ENCODE data around the gene ZFY.
A peak's percentile ranks its signal among the peaks of the same experiment; 100 is the strongest.
"Not testable (repeated sequence)": the region's sequence is repeated elsewhere in the genome, so short reads cannot be mapped to it uniquely, and the experiment has no call there.

The ZFY gene

GRCh38 chrY:2954735-2955134 is 19.6 kb downstream of the ZFY start:
- Mint-ChIP-seq H3K27me3 (no peaks in the 10 kb centered on the region), H3K4me1 (peaks cover 55% of the 10 kb centered on the region), H3K4me3 (no peak overlapping the region), H3K36me3 (peaks cover 11% of the 10 kb centered on the region), H3K9me3 (no peaks in the 10 kb centered on the region), H3K27ac (no peak overlapping the region)

GRCh38 chrY:2955561-2955960 is 20.4 kb downstream of the ZFY start:
- H3K4me1 Mint-ChIP-seq = peaks cover 55% of the 10 kb centered on the region
- H3K9me3 Mint-ChIP-seq = no peaks in the 10 kb centered on the region
- peaks cover 14% of the 10 kb centered on the region for H3K36me3 Mint-ChIP-seq
- H3K27me3 Mint-ChIP-seq = no peaks in the 10 kb centered on the region
- H3K27ac Mint-ChIP-seq = no peak overlapping the region
- no peak overlapping the region for H3K4me3 Mint-ChIP-seq

- Mint-ChIP-seq H3K9me3 (no peaks in the 10 kb centered on the region), H3K4me1 (peaks cover 48% of the 10 kb centered on the region), H3K27me3 (no peaks in the 10 kb centered on the region), H3K36me3 (peaks cover 8% of the 10 kb centered on the region), H3K27ac (no peak overlapping the region), H3K4me3 (no peak overlapping the region)
Observed at GRCh38 chrY:2962061-2962460, 26.9 kb downstream of the ZFY start.

DNA sequence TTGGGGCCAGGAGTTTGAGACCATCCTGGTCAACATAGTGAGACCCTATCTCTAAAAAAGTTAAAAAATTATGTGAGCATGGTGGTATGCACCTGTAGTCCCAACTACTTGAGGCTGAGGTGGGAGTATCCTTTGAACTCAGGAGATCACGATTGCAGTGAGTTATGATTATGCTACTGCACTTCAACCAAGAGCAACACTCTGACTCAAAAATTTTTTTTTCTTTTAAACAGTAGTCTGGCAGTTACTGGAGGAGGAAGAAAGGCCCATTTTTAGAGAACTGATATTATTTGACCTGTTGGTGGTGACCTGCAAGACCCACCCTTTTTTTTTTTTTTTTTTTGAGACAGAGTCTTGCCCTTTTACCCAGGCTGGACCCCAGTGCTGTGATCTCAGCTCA is 29.6 kb downstream of the ZFY start:
- no peak overlapping the region for H3K4me3 Mint-ChIP-seq
- peaks cover 53% of the 10 kb centered on the region for H3K4me1 Mint-ChIP-seq
- no peaks in the 10 kb centered on the region for H3K27me3 Mint-ChIP-seq
- peaks cover 8% of the 10 kb centered on the region for H3K36me3 Mint-ChIP-seq
- no peak overlapping the region for H3K27ac Mint-ChIP-seq
- no peaks in the 10 kb centered on the region for H3K9me3 Mint-ChIP-seq

- Mint-ChIP-seq H3K36me3 (peaks cover 6% of the 10 kb centered on the region), H3K4me1 (peaks cover 55% of the 10 kb centered on the region), H3K27me3 (no peaks in the 10 kb centered on the region), H3K4me3 (no peak overlapping the region), H3K27ac (no peak overlapping the region), H3K9me3 (no peaks in the 10 kb centered on the region)
Observed at GRCh38 chrY:2965629-2966028, 30.4 kb downstream of the ZFY start.

DNA sequence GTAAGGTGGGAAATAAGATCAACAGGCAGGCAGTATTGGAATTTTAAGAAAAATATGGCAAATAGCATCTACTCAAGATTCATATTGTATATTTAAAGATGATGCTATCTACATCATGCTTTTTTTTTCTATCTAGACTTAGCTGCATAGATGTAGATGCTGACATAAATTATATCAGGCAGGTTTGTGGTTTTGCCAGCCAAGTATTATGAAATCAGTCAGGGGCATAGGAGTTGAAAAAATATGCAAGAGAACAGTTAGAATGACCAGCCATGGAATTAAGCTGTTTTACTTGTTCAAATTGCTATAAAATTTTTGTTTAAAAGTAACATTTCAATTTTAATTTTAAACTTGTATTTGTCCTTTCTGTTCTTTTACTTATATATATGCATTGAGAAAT is 34.4 kb downstream of the ZFY start:
- Mint-ChIP-seq H3K36me3 (peaks cover 8% of the 10 kb centered on the region), H3K27ac (no peak overlapping the region), H3K27me3 (no peaks in the 10 kb centered on the region), H3K4me1 (peaks cover 51% of the 10 kb centered on the region), H3K9me3 (no peaks in the 10 kb centered on the region), H3K4me3 (no peak overlapping the region)

DNA sequence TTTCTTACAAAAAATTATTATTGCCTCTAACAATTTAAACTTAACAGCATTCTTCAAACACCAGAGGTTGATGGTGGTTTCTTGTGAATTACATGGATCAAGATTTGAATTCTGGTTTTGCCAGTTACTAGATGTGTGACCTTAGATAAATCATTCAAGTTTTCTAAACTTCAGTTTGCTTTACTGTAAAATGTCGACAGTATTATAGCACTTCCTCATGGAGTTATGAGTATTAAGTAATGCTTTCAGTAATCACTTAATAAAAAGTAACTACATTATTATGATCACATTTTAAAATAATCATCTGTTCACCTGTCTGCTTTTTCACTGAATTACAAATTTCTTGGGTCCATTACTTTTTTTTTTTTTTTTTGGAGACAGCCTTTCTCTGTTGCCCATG is 37.5 kb downstream of the ZFY start:
- H3K36me3 Mint-ChIP-seq = peaks cover 5% of the 10 kb centered on the region

GRCh38 chrY:2973110-2973751 is 38.0 kb downstream of the ZFY start:
- H3K27ac Mint-ChIP-seq = peak overlapping the region; percentile 18
- no peaks in the 10 kb centered on the region for H3K9me3 Mint-ChIP-seq
- peaks cover 36% of the 10 kb centered on the region for H3K4me1 Mint-ChIP-seq
- H3K4me3 Mint-ChIP-seq = no peak overlapping the region
- peaks cover 5% of the 10 kb centered on the region for H3K36me3 Mint-ChIP-seq
- H3K27me3 Mint-ChIP-seq = no peaks in the 10 kb centered on the region

More for the DNA sequence above, 37.5 kb downstream of the ZFY start:
- Mint-ChIP-seq H3K27me3 (no peaks in the 10 kb centered on the region), H3K27ac (no peak overlapping the region), H3K9me3 (no peaks in the 10 kb centered on the region), H3K4me3 (no peak overlapping the region), H3K4me1 (peaks cover 36% of the 10 kb centered on the region)

GRCh38 chrY:2979283-2979682 is 44.1 kb downstream of the ZFY start:
- H3K4me1 Mint-ChIP-seq = no peaks in the 10 kb centered on the region
- no peak overlapping the region for H3K27ac Mint-ChIP-seq

GRCh38 chrY:2984491-2984890 is 49.3 kb downstream of the ZFY start:
- Mint-ChIP-seq H3K4me1 (no peaks in the 10 kb centered on the region), H3K27me3 (no peaks in the 10 kb centered on the region), H3K4me3 (no peak overlapping the region), H3K36me3 (no peaks in the 10 kb centered on the region), H3K27ac (no peak overlapping the region), H3K9me3 (no peaks in the 10 kb centered on the region)

More at GRCh38 chrY:2979283-2979682, 44.1 kb downstream of the ZFY start:
- Mint-ChIP-seq H3K36me3 (peaks cover 3% of the 10 kb centered on the region), H3K4me3 (no peak overlapping the region), H3K27me3 (no peaks in the 10 kb centered on the region), H3K9me3 (no peaks in the 10 kb centered on the region)

- not testable (repeated sequence) for H3K4me3 Mint-ChIP-seq, H3K36me3 Mint-ChIP-seq, H3K27ac Mint-ChIP-seq, H3K4me1 Mint-ChIP-seq, H3K9me3 Mint-ChIP-seq, H3K27me3 Mint-ChIP-seq
Observed at GRCh38 chrY:2987178-2987577, 52.0 kb downstream of the ZFY start.

GRCh38 chrY:2997369-2997768 is 62.2 kb downstream of the ZFY start:
- H3K27ac Mint-ChIP-seq, H3K9me3 Mint-ChIP-seq, H3K36me3 Mint-ChIP-seq, H3K27me3 Mint-ChIP-seq, H3K4me3 Mint-ChIP-seq: not testable (repeated sequence)
- peaks cover 20% of the 10 kb centered on the region for H3K4me1 Mint-ChIP-seq

- H3K4me1 Mint-ChIP-seq = peaks cover 57% of the 10 kb centered on the region
Observed at GRCh38 chrY:3002190-3002589, 67.0 kb downstream of the ZFY start.

DNA sequence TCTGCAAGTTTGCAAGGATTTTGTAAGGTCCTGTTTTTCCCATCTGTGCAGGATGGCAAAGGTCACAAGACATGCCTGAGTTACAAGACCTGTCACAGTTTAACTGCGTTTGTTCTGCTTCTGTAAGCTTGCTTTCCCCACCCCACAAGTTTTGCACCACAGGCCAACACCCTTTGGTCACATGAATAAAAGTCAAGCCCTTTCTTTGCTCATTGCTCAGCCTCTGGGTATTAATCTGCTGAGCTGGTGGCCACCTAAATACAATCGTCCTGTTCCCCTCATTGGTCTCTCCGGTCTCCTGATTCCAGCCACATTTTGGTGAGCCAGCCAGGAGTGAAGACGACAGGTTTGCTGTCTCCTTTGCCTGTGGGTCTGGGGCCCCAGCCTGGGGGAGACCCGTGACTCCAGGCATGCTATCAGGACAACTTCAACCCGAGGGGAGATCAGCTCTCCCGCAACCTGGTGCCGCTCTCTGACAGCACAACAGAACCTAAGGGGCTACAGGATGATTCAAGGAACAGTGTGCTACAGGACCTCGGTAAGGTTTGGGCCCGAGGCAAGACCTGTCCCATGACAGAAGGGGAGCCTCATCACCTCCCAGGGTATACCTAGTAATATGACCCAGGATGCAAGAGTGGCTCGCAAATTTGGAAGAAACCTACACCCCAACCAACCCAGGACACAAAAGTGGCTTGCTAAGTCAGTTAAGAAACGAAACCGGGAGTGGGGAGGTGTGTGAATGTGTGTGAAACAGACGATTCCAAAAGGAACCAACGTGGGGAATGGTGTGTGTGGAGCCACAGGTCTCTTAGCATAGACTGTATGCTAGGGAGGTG is 67.7 kb downstream of the ZFY start:
- Mint-ChIP-seq H3K4me1 (peaks cover 60% of the 10 kb centered on the region), H3K27me3 (no peaks in the 10 kb centered on the region), H3K4me3 (peak overlapping the region; percentile 88), H3K36me3 (no peaks in the 10 kb centered on the region), H3K27ac (peak overlapping the region; percentile 85), H3K9me3 (no peaks in the 10 kb centered on the region)

More at GRCh38 chrY:3002190-3002589, 67.0 kb downstream of the ZFY start:
- H3K4me3 Mint-ChIP-seq = peak overlapping the region; percentile 88
- no peaks in the 10 kb centered on the region for H3K27me3 Mint-ChIP-seq
- H3K27ac Mint-ChIP-seq = peak overlapping the region; percentile 85
- no peaks in the 10 kb centered on the region for H3K9me3 Mint-ChIP-seq
- no peaks in the 10 kb centered on the region for H3K36me3 Mint-ChIP-seq

DNA sequence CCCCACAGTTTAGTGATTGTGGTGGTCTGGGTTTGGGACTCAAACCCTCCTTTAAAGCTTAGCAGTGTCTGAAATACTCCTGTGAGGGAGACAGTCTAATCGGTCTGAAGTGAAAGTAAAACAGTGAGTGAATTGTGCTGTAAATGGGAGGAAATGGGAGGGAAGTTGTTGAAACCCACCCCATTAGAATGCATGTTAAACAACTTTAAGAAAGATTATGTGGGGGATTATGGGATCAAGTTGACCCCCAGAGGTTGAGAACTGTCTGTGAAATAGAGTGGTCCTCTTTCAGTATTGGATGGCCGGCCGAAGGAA is 68.3 kb downstream of the ZFY start:
- Mint-ChIP-seq H3K36me3 (peaks cover 2% of the 10 kb centered on the region), H3K27me3 (no peaks in the 10 kb centered on the region), H3K4me1 (peaks cover 61% of the 10 kb centered on the region), H3K4me3 (peak overlapping the region; percentile 88), H3K27ac (peak overlapping the region; percentile 85), H3K9me3 (no peaks in the 10 kb centered on the region)

DNA sequence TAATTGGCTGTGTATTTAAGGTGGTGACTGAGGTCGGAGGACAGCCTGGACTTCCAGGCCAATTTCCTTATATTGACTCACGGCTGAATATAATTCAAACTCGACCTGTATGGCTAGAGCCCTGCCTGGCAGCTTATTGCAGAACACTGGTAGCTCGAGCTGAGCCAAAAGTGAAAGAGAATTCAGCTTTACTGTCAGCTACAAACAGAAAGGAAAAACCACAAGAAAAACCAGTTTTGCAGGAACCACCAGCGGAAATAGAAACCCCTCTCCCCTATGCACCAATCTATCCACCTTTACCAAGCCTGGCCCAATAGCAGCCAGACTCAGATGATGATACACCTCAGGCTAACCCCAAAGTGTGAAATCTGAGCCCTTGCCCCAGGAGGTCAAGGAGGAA is 68.7 kb downstream of the ZFY start:
- H3K9me3 Mint-ChIP-seq = no peaks in the 10 kb centered on the region
- peak overlapping the region; percentile 88 for H3K4me3 Mint-ChIP-seq
- peaks cover 61% of the 10 kb centered on the region for H3K4me1 Mint-ChIP-seq
- peaks cover 2% of the 10 kb centered on the region for H3K36me3 Mint-ChIP-seq
- H3K27me3 Mint-ChIP-seq = no peaks in the 10 kb centered on the region
- H3K27ac Mint-ChIP-seq = peak overlapping the region; percentile 85
